Kidney epithelial cell (primary cell): ENCODE results near the gene STARD8. TPM values are rescaled to one million over a fixed set of nuclear protein-coding genes. Genes with fewer than 3 reads are reported as not detected.
"Not testable (repeated sequence)": the region's sequence is repeated elsewhere in the genome, so short reads cannot be mapped to it uniquely, and the experiment has no call there.

ENCODE experiments used
- DNase-seq: peaks from one replicate; pipeline ENCODE4 v3.0.0-alpha.2; 2010; ENCODE audit warnings: low read depth
- H3K27me3 ChIP-seq: 2 replicates; pipeline ENCODE4 v1.6.0; 2011; ENCODE audit warnings: low read length; ENCODE audit not compliant: control insufficient read depth, insufficient read depth
- H3K36me3 ChIP-seq: 2 replicates; pipeline ENCODE4 v1.5.1; 2011; ENCODE audit warnings: low read length; ENCODE audit not compliant: control insufficient read depth, insufficient read depth
- H3K4me3 ChIP-seq: 2 replicates; pipeline ENCODE4 v1.5.1; 2011; ENCODE audit warnings: low read depth, mild to moderate bottlenecking, control low read depth, low read length
- total RNA-seq: library from RNA; depleted of rRNA; stranded (reverse); fragments of >200 nt; gene quantifications from 2 replicates; pipeline ENCODE4 v1.2.3, GENCODE V29; 2015
- TF ChIP-seq, protein P1 (sequence below): IDR thresholded peaks from 2 replicates; pipeline ENCODE4 v1.5.1; 2011; ENCODE audit warnings: mild to moderate bottlenecking, moderate library complexity, low read length, control low read depth, inconsistent platforms; ENCODE audit not compliant: insufficient read depth, poor library complexity, severe bottlenecking

Gene STARD8
- total RNA-seq, 1 donor from 2014 or later, result 1.8 TPM

GRCh38 chrX:68727696-68728095, 80.2 kb downstream of the STARD8 start:
- Histone ChIP-seq H3K4me3 (no peak overlapping the region), H3K27me3 (no peaks in the 10 kb centered on the region), H3K36me3 (no peaks in the 10 kb centered on the region)
- DNase-seq, result no peak
- TF ChIP-seq, protein P1, sequence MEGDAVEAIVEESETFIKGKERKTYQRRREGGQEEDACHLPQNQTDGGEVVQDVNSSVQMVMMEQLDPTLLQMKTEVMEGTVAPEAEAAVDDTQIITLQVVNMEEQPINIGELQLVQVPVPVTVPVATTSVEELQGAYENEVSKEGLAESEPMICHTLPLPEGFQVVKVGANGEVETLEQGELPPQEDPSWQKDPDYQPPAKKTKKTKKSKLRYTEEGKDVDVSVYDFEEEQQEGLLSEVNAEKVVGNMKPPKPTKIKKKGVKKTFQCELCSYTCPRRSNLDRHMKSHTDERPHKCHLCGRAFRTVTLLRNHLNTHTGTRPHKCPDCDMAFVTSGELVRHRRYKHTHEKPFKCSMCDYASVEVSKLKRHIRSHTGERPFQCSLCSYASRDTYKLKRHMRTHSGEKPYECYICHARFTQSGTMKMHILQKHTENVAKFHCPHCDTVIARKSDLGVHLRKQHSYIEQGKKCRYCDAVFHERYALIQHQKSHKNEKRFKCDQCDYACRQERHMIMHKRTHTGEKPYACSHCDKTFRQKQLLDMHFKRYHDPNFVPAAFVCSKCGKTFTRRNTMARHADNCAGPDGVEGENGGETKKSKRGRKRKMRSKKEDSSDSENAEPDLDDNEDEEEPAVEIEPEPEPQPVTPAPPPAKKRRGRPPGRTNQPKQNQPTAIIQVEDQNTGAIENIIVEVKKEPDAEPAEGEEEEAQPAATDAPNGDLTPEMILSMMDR, result no peak

DNA sequence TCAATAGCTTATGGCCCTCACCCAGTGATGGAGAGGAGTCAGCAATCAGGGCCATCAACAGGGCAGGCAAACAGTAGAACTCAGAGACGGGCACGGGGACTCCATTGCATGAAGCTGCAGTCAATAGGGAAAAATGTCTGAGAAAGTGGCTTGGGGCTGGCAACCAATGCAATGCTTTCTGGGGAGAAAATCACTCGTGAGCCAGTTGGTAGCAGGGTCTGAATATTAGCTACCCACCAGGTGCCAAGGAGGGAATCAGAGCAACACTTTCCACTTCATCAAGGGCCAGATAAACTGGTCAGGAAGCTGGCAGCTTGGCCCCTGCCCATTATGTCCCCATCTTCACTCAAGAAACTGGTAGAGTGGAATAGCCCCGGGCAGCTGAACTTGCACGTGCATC, 80.7 kb downstream of the STARD8 start:
- H3K36me3 ChIP-seq, result no peaks in the 10 kb centered on the region
- no peak for DNase-seq

DNA sequence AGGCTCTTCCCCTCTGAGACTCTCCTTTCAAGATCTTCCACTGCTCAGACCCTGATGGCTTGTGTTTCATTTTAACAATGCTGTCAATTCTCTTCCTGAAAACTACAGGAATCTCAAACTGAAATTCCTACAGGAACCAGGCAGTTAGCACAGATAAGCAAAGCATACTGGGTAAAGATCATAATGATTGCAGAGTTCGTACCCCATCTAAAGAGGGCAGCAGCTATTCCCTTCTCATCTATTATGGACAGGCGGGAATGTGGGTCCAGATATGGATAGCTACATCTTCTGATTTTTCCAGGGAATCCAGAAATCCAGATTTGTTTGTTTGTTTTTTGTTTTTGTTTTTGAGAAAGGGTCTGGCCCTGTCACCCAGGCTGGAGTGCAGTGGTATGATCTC, 83.8 kb downstream of the STARD8 start:
- Histone ChIP-seq H3K36me3 (no peaks in the 10 kb centered on the region), H3K4me3 (no peak overlapping the region), H3K27me3 (no peaks in the 10 kb centered on the region)
- TF ChIP-seq, protein P1, result no peak
- DNase-seq, result no peak

More for the DNA sequence above, 80.7 kb downstream of the STARD8 start:
- no peak overlapping the region for H3K4me3 ChIP-seq
- TF ChIP-seq, protein P1, result no peak
- H3K27me3 ChIP-seq, result no peaks in the 10 kb centered on the region

GRCh38 chrX:68732906-68733493, 85.5 kb downstream of the STARD8 start:
- DNase-seq, result no peak
- TF ChIP-seq, protein P1, result peak; percentile 59
- Histone ChIP-seq H3K27me3 (no peaks in the 10 kb centered on the region), H3K4me3 (no peak overlapping the region), H3K36me3 (no peaks in the 10 kb centered on the region)

- no peak for DNase-seq
- no peaks in the 10 kb centered on the region for H3K36me3 ChIP-seq
- H3K27me3 ChIP-seq, result no peaks in the 10 kb centered on the region
- TF ChIP-seq, protein P1, result no peak
- H3K4me3 ChIP-seq, result no peak overlapping the region
These were observed 87.8 kb downstream of the STARD8 start for GRCh38 chrX:68735266-68735665.

- not testable (repeated sequence) for H3K36me3 ChIP-seq, H3K4me3 ChIP-seq, H3K27me3 ChIP-seq, DNase-seq
These were observed 94.4 kb downstream of the STARD8 start for GRCh38 chrX:68741864-68742263.
